Tibial nerve (tissue), 3 donors: ENCODE data around the gene AKR1C2.

Experiments
- POLR2A ChIP-seq, 2 donors: fragments of 450-650 bp; IDR thresholded peaks; one replicate each; pipeline ENCODE4 v1.6.1; 2017; ENCODE audit warnings: antibody characterized with exemption in 2 of 2, mild to moderate bottlenecking in 2 of 2, moderate library complexity in 2 of 2
- TF ChIP-seq, protein P1 (sequence below), 5 experiments: fragments of 200-600 bp in 3 of 5; fragments of 450-650 bp in 2 of 5; sonication (generic) in 3 of 5; IDR thresholded peaks; one replicate each; pipeline ENCODE4 v1.5.1; 2016 to 2019; ENCODE audit warnings: antibody characterized with exemption in 5 of 5, mild to moderate bottlenecking in 3 of 5, moderate library complexity in 2 of 5

DNA sequence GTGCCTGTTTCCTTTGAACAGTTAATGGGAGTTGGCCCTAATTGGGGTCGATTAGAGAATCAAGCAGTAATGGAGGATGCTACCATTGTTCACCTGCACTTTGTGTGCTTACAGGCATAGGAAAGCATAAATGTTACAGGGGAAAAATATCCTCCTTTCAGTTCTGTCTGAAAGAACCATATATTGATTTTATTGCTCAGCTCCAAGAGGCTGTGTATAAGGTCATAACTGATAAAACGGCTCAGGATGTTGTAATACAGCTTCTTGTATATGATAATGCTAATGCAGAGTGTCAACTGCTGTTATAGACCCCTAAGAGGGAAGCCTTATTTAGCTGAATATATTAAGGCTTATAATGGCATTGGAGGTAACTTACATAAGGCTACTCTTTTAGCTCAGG lies 32.9 kb upstream of the AKR1C2 start:
- no peak for TF ChIP-seq POLR2A (IDR thresholded peaks at IDR 0.05)
- TF ChIP-seq, protein P1, sequence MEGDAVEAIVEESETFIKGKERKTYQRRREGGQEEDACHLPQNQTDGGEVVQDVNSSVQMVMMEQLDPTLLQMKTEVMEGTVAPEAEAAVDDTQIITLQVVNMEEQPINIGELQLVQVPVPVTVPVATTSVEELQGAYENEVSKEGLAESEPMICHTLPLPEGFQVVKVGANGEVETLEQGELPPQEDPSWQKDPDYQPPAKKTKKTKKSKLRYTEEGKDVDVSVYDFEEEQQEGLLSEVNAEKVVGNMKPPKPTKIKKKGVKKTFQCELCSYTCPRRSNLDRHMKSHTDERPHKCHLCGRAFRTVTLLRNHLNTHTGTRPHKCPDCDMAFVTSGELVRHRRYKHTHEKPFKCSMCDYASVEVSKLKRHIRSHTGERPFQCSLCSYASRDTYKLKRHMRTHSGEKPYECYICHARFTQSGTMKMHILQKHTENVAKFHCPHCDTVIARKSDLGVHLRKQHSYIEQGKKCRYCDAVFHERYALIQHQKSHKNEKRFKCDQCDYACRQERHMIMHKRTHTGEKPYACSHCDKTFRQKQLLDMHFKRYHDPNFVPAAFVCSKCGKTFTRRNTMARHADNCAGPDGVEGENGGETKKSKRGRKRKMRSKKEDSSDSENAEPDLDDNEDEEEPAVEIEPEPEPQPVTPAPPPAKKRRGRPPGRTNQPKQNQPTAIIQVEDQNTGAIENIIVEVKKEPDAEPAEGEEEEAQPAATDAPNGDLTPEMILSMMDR (IDR thresholded peaks at IDR 0.05): no peak
